IMR-90 (cell line): ENCODE data around the gene ATG7.

Source experiments
- CEBPB ChIP-seq: IDR thresholded peaks from 2 replicates; pipeline ENCODE4 v1.6.1; 2012; ENCODE audit warnings: low read depth, low read length, improper control_type of control experiment
- TF ChIP-seq, protein P1 (sequence below): conservative IDR thresholded peaks from 2 replicates; pipeline ENCODE4 v1.5.1; 2012; ENCODE audit warnings: mild to moderate bottlenecking, low read depth, low read length, improper control_type of control experiment

DNA sequence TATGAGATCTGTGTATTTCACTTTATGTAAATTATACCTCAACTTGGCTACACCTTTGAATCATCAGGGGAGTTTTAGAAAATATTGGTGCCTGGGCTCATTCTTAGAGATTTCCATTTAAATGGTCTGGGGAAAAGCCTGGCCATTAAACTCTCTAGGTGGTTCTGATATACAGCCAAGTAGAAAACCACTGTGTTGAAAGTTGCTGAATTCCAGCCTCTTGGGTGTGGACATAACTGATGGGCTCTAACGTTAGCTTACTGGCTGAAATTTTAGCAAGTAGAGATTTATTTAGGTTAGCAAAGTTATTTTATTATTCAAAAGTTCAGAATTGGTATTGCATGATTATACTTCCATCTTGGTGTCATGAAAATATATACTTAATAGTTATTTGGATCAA is 84.1 kb downstream of the ATG7 start:
- TF ChIP-seq CEBPB: no peak
- TF ChIP-seq, protein P1, sequence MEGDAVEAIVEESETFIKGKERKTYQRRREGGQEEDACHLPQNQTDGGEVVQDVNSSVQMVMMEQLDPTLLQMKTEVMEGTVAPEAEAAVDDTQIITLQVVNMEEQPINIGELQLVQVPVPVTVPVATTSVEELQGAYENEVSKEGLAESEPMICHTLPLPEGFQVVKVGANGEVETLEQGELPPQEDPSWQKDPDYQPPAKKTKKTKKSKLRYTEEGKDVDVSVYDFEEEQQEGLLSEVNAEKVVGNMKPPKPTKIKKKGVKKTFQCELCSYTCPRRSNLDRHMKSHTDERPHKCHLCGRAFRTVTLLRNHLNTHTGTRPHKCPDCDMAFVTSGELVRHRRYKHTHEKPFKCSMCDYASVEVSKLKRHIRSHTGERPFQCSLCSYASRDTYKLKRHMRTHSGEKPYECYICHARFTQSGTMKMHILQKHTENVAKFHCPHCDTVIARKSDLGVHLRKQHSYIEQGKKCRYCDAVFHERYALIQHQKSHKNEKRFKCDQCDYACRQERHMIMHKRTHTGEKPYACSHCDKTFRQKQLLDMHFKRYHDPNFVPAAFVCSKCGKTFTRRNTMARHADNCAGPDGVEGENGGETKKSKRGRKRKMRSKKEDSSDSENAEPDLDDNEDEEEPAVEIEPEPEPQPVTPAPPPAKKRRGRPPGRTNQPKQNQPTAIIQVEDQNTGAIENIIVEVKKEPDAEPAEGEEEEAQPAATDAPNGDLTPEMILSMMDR: no peak
